ENCODE data around the gene CLDN15. TPM values are rescaled to one million over a fixed set of nuclear protein-coding genes. Genes with fewer than 3 reads are reported as not detected.
A peak's percentile ranks its signal among the peaks of the same experiment; 100 is the strongest.
"Not testable (repeated sequence)": the region's sequence is repeated elsewhere in the genome, so short reads cannot be mapped to it uniquely, and the experiment has no call there.

The CLDN15 gene, protein sequence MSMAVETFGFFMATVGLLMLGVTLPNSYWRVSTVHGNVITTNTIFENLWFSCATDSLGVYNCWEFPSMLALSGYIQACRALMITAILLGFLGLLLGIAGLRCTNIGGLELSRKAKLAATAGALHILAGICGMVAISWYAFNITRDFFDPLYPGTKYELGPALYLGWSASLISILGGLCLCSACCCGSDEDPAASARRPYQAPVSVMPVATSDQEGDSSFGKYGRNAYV
- total RNA-seq, result 10 to 100 TPM; 12.0 to 34.8 (median 25.6) TPM

DNA sequence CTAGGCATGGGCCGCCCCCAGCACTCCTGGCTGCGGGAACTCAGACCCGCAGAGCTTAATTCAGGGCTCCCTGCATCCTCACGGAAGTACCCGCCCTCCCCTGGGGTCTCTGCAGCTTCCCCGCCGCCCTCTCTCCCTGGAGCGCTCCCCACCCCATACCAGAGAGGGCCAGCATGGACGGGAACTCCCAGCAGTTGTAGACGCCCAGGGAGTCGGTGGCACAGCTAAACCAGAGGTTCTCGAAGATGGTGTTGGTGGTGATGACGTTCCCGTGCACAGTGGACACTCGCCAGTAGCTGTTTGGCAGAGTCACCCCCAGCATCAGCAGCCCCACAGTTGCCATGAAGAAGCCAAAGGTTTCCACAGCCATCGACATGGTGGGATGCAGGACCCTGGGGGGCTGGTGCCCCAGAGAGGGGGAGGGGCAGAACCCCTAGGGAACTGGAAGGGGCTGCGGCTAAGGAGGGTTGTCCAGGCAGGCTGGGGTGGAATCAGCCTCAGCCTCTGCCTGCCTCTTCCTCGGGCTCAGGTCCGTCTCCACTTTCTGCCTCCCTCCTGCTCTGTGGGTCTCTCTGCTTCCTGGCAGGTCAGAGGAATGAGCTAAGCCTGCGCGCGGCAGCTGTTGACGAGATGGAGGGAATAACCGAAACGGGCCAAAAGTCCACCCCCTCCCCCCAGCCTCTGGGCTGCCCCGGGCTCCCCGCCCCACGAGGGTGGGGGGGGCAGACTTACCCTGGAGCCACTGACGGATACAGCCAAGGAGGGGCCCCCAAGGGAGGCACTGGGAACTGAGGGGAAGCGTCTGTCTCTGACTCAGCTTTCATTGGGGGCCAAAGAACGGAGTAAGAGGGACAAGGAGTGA is at the start of gene CLDN15:
Gene CLDN15, minus strand, starts transcription at position 597 of the 862 bp plus-strand sequence. Its CDS starts 221 bp downstream, at position 376.
- peaks cover 0 to 75% (median 0%) of the 10 kb centered on the region in 3 donors for H3K36me3 ChIP-seq
- H3K27ac ChIP-seq, result peak within 1 kb of the TSS; percentile 16 to 83 (median 82)
- DNase-seq (ENCODE audit: low spot score in 2 of 2), result peak; percentile 35 to 47
- 41 to 52% methylated on average over 23 of the region's 31 CpGs for WGBS, 2 donors
- H3K4me1 ChIP-seq, result peaks cover 0 to 63% (median 16%) of the 10 kb centered on the region in 4 donors
- H3K4me3 ChIP-seq, result peak within 1 kb of the TSS in 2 of 4 donors; percentile 21 to 31
- H3K27me3 ChIP-seq, result no peaks in the 10 kb centered on the region
- H3K9me3 ChIP-seq, result no peaks in the 10 kb centered on the region
- TF ChIP-seq, protein P1, sequence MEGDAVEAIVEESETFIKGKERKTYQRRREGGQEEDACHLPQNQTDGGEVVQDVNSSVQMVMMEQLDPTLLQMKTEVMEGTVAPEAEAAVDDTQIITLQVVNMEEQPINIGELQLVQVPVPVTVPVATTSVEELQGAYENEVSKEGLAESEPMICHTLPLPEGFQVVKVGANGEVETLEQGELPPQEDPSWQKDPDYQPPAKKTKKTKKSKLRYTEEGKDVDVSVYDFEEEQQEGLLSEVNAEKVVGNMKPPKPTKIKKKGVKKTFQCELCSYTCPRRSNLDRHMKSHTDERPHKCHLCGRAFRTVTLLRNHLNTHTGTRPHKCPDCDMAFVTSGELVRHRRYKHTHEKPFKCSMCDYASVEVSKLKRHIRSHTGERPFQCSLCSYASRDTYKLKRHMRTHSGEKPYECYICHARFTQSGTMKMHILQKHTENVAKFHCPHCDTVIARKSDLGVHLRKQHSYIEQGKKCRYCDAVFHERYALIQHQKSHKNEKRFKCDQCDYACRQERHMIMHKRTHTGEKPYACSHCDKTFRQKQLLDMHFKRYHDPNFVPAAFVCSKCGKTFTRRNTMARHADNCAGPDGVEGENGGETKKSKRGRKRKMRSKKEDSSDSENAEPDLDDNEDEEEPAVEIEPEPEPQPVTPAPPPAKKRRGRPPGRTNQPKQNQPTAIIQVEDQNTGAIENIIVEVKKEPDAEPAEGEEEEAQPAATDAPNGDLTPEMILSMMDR (IDR thresholded peaks at IDR 0.05), result no peak
- no peak for TF ChIP-seq EP300 (IDR thresholded peaks at IDR 0.05)
- TF ChIP-seq POLR2A (IDR thresholded peaks at IDR 0.05), result no peak

DNA sequence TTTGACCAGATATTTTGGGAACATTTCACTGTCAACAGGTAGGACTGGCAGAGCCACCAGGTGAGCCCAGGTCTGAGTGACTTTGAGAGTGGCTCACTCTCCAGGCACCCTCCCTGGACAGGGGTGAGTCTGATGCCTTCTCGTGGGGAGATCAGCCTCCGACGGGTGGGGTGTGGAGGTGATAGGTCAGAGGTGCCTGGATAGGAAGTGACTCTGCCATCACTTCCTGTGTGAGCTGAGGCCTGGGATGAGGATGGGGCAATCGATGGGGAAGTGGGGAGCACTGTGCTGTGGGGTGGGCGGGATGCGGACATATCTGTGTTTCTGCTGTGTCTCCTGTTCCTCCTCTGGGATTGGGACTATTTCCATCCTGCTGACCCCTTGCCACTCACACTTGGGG is 49.4 kb upstream of the CLDN15 start:
- Histone ChIP-seq H3K4me1 (peaks cover 0 to 4% (median 2%) of the 10 kb centered on the region in 4 donors), H3K36me3 (no peaks in the 10 kb centered on the region), H3K9me3 (peaks cover 0 to 2% (median 0%) of the 10 kb centered on the region in 4 donors), H3K27ac (no peak overlapping the region), H3K4me3 (no peak overlapping the region), H3K27me3 (peaks cover 0 to 16% of the 10 kb centered on the region in 2 donors)
- 45 to 48% methylated on average over 6 of the region's 6 CpGs for WGBS, 2 donors
- DNase-seq (ENCODE audit: low spot score in 2 of 2), result no peak
- no peak for TF ChIP-seq EP300 (IDR thresholded peaks at IDR 0.05)
- TF ChIP-seq, protein P1 (IDR thresholded peaks at IDR 0.05), result no peak
- no peak for TF ChIP-seq POLR2A (IDR thresholded peaks at IDR 0.05)

DNA sequence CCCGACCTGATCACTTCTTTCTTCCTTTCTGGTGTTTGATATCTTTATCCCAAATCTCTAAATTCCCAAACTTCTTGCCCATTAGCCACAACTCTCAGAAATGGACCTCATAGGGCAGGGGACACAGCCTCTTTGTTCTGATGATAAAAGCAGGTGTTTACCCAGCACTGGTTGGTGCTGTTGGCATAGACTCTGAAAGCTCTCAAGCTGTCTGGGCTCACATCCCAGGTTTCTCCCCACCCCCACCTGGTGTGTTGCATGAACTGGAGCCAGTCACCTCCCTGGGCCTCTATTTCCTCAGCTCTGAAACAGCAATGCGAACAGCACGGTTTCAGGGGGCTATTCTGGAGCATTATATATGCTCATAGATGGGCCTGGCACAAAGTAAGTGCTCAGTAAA is 48.3 kb upstream of the CLDN15 start:
- WGBS, 2 donors, result 82 to 84% methylated on average over 3 of the region's 3 CpGs
- H3K9me3 ChIP-seq; H3K4me3 ChIP-seq; H3K27me3 ChIP-seq; H3K36me3 ChIP-seq; H3K4me1 ChIP-seq; DNase-seq (ENCODE audit: low spot score in 2 of 2); H3K27ac ChIP-seq: not testable (repeated sequence)

DNA sequence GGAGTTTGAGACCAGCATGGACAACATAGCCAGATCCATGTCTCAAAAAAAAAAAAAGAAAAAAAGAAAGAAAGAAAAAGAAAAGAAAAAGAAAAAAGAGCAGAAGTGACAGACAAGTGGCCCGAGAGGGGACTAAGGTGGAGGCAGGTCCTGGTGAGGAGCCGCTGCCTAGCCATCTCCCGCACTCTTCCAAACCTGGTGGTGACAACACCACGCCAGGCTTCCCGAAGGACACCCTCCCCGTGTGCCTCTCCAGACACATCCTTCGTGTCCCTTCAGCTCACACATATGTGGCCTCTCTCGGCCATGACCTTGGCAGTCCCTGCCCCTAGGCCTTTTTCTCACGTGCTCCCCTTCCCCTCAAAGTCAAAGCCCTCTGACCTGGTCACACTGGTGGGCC is 47.6 kb upstream of the CLDN15 start:
- WGBS, 2 donors, result 69 to 73% methylated on average over 9 of the region's 9 CpGs
- Histone ChIP-seq H3K9me3 (peaks cover 0 to 2% (median 0%) of the 10 kb centered on the region in 4 donors), H3K36me3 (no peaks in the 10 kb centered on the region), H3K27ac (no peak overlapping the region), H3K4me3 (no peak overlapping the region), H3K27me3 (no peaks in the 10 kb centered on the region), H3K4me1 (peaks cover 0 to 4% (median 2%) of the 10 kb centered on the region in 4 donors)
- DNase-seq (ENCODE audit: low spot score in 2 of 2), result no peak
- TF ChIP-seq, protein P1 (IDR thresholded peaks at IDR 0.05), result no peak
- TF ChIP-seq POLR2A (IDR thresholded peaks at IDR 0.05) (no peak), EP300 (IDR thresholded peaks at IDR 0.05) (no peak)

DNA sequence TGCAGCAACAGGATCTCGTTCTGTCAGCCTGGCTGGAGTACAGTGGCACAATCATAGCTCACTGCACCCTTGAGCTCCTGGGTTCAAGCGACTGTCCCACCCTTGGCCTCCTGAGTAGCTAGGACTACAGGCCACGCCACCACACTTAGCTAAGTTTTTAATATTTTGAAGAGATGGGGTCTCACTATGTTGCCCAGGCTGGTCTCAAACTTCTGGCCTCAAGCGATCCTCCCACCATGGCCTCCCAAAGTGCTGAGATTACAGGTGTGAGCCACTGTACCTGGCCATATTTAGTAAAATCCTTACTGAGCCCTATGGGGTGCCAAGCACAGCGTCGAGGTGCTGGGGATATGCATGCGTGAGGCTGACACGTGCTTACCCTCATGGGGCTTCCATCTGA is 43.3 kb upstream of the CLDN15 start:
- H3K4me1 ChIP-seq; H3K27me3 ChIP-seq; H3K9me3 ChIP-seq; H3K36me3 ChIP-seq; DNase-seq (ENCODE audit: low spot score in 2 of 2); H3K4me3 ChIP-seq; H3K27ac ChIP-seq: not testable (repeated sequence)
- 83 to 85% methylated on average over 8 of the region's 8 CpGs for WGBS, 2 donors
